GM12891 (cell line): Measurements from ENCODE around the gene LCA5L.

ENCODE experiments used
- PAX5 ChIP-seq: IDR thresholded peaks from 2 replicates; pipeline ENCODE4 v1.6.1; 2011; ENCODE audit warnings: low read length, moderate library complexity, mild to moderate bottlenecking; ENCODE audit not compliant: insufficient read depth, severe bottlenecking
- POLR2A ChIP-seq: IDR thresholded peaks from 2 replicates; pipeline ENCODE4 v1.6.1; 2011; ENCODE audit warnings: low read depth, low read length, control low read depth

- TF ChIP-seq POLR2A (no peak), PAX5 (no peak)
Observed at GRCh38 chr21:39479814-39480182, 34.2 kb upstream of the LCA5L start.
